Measurements from ENCODE around the gene CCL23. TPM values are rescaled to one million over a fixed set of nuclear protein-coding genes. Genes with fewer than 3 reads are reported as not detected.
"Not testable (repeated sequence)": the region's sequence is repeated elsewhere in the genome, so short reads cannot be mapped to it uniquely, and the experiment has no call there.

Gene CCL23
- total and polyA plus RNA-seq, 4 donors: 0.28 TPM; not detected in 3

DNA sequence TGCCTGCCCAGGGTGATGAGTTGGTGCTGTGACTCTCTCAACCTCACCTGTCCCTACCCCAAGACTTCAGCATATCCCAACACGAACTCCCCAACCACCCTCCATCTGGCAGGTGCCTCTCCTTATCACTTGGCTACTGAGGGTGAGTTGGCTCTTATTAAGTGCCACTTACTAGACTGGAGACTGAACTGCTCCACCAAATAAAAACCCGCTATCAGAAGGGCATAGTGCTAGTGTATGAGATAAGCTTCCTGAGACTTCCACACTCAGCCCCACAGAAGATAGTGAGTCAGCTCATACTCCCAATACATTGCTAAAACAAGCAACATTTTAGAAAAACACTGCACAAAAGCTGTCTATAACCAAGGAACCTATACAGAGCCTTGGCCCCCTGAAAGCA is 30.3 kb upstream of the CCL23 start:
- no peak for DNase-seq (ENCODE audit: low read depth in 4 of 6, low spot score in 6 of 6)
- H3K4me3 ChIP-seq (ENCODE audit: low read depth, low read length): no peak overlapping the region
- no peaks in the 10 kb centered on the region for H3K9me3 ChIP-seq (ENCODE audit: control insufficient read depth, insufficient read depth, low read length)
- no peak overlapping the region for H3K27ac ChIP-seq (ENCODE audit: low read depth, low read length)
- no peaks in the 10 kb centered on the region for H3K4me1 ChIP-seq (ENCODE audit: control insufficient read depth, insufficient read depth, low read length)
- no peaks in the 10 kb centered on the region for H3K27me3 ChIP-seq (ENCODE audit: control insufficient read depth, insufficient read depth, low read length)
- WGBS (ENCODE audit: insufficient coverage): 80% methylated on average over 1 of the region's 2 CpGs
- no peaks in the 10 kb centered on the region for H3K36me3 ChIP-seq (ENCODE audit: control insufficient read depth, insufficient read depth, low read length)

DNA sequence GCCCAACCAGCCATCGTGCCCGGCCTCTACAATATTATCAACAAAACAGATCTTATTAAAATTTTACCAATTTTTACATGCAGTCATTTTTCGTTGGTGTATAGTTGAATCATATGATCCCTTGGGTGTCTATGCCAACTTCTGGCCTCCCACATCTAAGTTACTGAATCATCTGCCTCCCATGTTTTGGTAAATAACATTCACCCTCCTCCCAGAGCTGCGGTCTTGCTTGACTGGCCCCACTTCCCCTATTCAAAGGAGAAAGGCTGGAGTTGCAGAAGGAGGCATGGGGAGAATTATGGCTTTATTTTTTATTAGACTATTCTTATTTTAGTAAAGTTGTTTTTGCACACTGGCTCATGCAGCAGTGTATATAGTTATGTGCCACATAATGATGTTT is 18.5 kb upstream of the CCL23 start:
- no CpG with 5 or more reads among the region's 4 CpGs for WGBS (ENCODE audit: insufficient coverage)
- H3K27ac ChIP-seq (ENCODE audit: low read depth, low read length): no peak overlapping the region
- peaks cover 3% of the 10 kb centered on the region for H3K27me3 ChIP-seq (ENCODE audit: control insufficient read depth, insufficient read depth, low read length)
- no peaks in the 10 kb centered on the region for H3K9me3 ChIP-seq (ENCODE audit: control insufficient read depth, insufficient read depth, low read length)
- no peaks in the 10 kb centered on the region for H3K4me1 ChIP-seq (ENCODE audit: control insufficient read depth, insufficient read depth, low read length)
- no peak overlapping the region for H3K4me3 ChIP-seq (ENCODE audit: low read depth, low read length)
- no peaks in the 10 kb centered on the region for H3K36me3 ChIP-seq (ENCODE audit: control insufficient read depth, insufficient read depth, low read length)
- no peak for DNase-seq (ENCODE audit: low read depth in 4 of 6, low spot score in 6 of 6)

DNA sequence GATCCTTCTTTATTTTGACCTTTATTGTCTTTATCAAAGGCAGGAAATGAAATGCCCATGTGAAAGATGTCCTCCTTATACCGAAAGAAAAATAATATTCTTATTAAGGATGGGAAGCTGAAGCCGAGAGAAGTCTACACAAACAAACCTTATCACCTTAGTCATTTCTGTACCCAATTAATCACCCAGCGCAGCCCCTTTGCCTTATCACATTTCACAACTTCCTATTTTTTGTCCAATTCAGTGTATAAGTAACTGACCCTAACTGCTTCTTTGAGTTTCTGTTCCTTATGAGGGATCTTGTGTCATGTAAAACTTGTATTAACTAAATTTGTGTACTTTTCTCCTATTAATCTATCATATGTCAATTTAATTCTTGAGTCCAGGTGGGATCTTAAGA is 16.4 kb upstream of the CCL23 start:
- WGBS (ENCODE audit: insufficient coverage): no CpG with 5 or more reads among the region's 3 CpGs

DNA sequence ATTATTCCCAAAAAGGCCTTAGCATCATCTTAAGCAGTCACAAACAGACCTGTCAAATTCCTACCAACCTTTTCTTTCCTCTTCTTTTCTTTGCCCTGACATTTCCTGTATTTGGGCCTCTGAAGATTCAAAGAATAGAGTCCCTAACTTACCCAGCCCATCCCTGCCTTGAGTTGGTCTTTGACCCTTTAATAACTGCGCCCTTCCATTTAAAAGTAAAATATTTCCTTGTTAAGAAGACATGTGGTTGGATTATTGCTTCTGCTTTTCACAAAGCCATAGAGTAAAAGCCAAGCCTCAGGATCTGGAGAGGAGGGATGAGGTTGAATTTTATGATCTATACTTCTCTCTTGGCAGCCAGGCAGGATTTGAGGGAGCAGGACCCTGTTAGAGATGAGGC is 13.2 kb upstream of the CCL23 start:
- H3K27ac ChIP-seq (ENCODE audit: low read depth, low read length): no peak overlapping the region
- no peaks in the 10 kb centered on the region for H3K36me3 ChIP-seq (ENCODE audit: control insufficient read depth, insufficient read depth, low read length)
- H3K4me3 ChIP-seq (ENCODE audit: low read depth, low read length): no peak overlapping the region
- H3K4me1 ChIP-seq (ENCODE audit: control insufficient read depth, insufficient read depth, low read length): no peaks in the 10 kb centered on the region
- WGBS (ENCODE audit: insufficient coverage): no CpG with 5 or more reads among the region's 1 CpG
- no peak for DNase-seq (ENCODE audit: low read depth in 4 of 6, low spot score in 6 of 6)
- H3K27me3 ChIP-seq (ENCODE audit: control insufficient read depth, insufficient read depth, low read length): peaks cover 3% of the 10 kb centered on the region
- no peaks in the 10 kb centered on the region for H3K9me3 ChIP-seq (ENCODE audit: control insufficient read depth, insufficient read depth, low read length)

More for the DNA sequence above, 16.4 kb upstream of the CCL23 start:
- no peaks in the 10 kb centered on the region for H3K9me3 ChIP-seq (ENCODE audit: control insufficient read depth, insufficient read depth, low read length)
- peaks cover 3% of the 10 kb centered on the region for H3K27me3 ChIP-seq (ENCODE audit: control insufficient read depth, insufficient read depth, low read length)
- no peak for DNase-seq (ENCODE audit: low read depth in 4 of 6, low spot score in 6 of 6)
- no peak overlapping the region for H3K4me3 ChIP-seq (ENCODE audit: low read depth, low read length)
- no peaks in the 10 kb centered on the region for H3K36me3 ChIP-seq (ENCODE audit: control insufficient read depth, insufficient read depth, low read length)
- H3K4me1 ChIP-seq (ENCODE audit: control insufficient read depth, insufficient read depth, low read length): no peaks in the 10 kb centered on the region
- H3K27ac ChIP-seq (ENCODE audit: low read depth, low read length): no peak overlapping the region

DNA sequence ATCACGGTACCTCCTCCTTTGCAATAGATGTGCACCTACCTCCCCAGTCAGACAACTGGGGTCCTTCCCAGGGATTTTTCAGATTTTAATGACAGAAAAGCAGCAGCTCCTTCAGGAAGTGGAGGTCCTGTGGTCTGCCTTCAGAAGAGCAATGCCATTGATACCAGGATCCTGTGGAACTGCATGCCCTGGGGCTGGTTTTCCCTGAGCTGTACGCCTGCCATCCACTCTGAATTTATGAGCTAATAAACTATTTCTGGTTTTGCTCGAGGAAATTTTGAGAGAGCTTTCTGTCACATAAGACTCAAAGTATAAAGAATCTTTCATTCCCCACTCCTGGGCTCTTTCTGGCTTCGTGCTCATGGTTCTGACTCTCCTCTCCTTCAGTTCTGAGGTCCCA is 10.0 kb upstream of the CCL23 start:
- 69% methylated on average over 3 of the region's 4 CpGs for WGBS (ENCODE audit: insufficient coverage)
- no peaks in the 10 kb centered on the region for H3K27me3 ChIP-seq (ENCODE audit: control insufficient read depth, insufficient read depth, low read length)
- H3K4me3 ChIP-seq (ENCODE audit: low read depth, low read length): no peak overlapping the region
- no peaks in the 10 kb centered on the region for H3K4me1 ChIP-seq (ENCODE audit: control insufficient read depth, insufficient read depth, low read length)
- DNase-seq (ENCODE audit: low read depth in 4 of 6, low spot score in 6 of 6): peak in 1 of 6 donors; percentile 9
- H3K27ac ChIP-seq (ENCODE audit: low read depth, low read length): no peak overlapping the region
- no peaks in the 10 kb centered on the region for H3K9me3 ChIP-seq (ENCODE audit: control insufficient read depth, insufficient read depth, low read length)
- H3K36me3 ChIP-seq (ENCODE audit: control insufficient read depth, insufficient read depth, low read length): no peaks in the 10 kb centered on the region

DNA sequence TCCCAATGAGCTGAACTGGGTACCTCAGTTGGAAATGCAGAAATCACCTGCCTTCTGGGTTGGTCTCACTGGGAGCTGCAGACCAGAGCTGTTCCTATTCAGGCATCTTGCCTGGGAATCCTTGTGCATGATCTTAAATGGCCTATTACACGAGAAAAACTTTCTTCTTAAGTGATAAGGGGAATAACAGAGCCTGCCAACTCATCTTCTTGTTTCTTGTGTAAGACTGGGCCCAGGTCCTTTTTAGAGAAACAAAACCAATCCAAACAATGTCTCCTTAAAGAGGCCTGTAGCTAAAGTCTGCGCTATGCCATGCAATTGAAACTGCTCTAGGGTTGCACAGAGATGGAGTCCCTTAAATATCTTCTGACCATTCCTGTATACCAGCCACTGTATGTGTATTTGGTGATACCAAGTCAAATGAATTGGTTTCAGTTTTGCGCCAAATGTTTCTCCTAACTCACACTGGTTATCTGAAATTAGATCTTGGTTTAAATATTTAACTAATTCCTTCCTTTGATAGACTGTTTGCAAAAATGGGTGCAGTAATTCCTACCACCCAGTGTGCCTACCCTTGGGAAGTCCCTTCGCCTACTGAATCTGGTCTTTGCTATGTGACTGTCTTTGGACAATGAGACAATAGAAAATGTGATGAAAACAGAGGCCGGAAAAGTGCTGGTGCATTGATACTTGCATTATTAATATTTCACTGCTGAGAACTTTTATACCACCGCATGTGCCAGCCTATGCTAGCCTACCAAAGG is 6.5 kb upstream of the CCL23 start:
- no peak for DNase-seq (ENCODE audit: low read depth in 4 of 6, low spot score in 6 of 6)
- H3K27me3 ChIP-seq (ENCODE audit: control insufficient read depth, insufficient read depth, low read length): no peaks in the 10 kb centered on the region
- H3K36me3 ChIP-seq (ENCODE audit: control insufficient read depth, insufficient read depth, low read length): no peaks in the 10 kb centered on the region
- H3K9me3 ChIP-seq (ENCODE audit: control insufficient read depth, insufficient read depth, low read length): no peaks in the 10 kb centered on the region
- H3K4me1 ChIP-seq (ENCODE audit: control insufficient read depth, insufficient read depth, low read length): no peaks in the 10 kb centered on the region
- 100% methylated on average over 1 of the region's 6 CpGs for WGBS (ENCODE audit: insufficient coverage)
- no peak overlapping the region for H3K4me3 ChIP-seq (ENCODE audit: low read depth, low read length)
- H3K27ac ChIP-seq (ENCODE audit: low read depth, low read length): no peak overlapping the region

DNA sequence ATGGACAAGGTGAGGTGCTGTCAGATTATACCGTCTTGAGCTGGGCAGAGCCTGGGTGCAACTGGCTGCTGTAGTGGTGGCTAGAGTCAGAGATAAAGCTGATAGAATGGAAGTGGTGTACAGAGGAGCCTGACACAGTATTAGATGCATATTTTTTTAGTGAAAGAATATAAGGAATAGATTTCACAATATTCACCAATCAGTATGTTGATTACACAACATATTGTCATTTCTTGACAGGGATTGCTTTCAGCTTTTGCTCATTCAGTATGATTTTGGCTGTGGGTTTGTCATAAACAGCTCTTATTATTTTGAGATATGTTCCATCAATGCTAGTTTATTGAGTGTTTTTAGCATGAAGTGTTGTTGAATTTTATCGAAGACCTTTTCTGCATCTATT is 1.7 kb upstream of the CCL23 start:
- Histone ChIP-seq H3K4me3 (ENCODE audit: low read depth, low read length) (no peak overlapping the region), H3K27ac (ENCODE audit: low read depth, low read length) (no peak overlapping the region), H3K9me3 (ENCODE audit: control insufficient read depth, insufficient read depth, low read length) (no peaks in the 10 kb centered on the region), H3K36me3 (ENCODE audit: control insufficient read depth, insufficient read depth, low read length) (no peaks in the 10 kb centered on the region), H3K4me1 (ENCODE audit: control insufficient read depth, insufficient read depth, low read length) (no peaks in the 10 kb centered on the region), H3K27me3 (ENCODE audit: control insufficient read depth, insufficient read depth, low read length) (no peaks in the 10 kb centered on the region)
- no peak for DNase-seq (ENCODE audit: low read depth in 4 of 6, low spot score in 6 of 6)
- 92% methylated on average over 2 of the region's 2 CpGs for WGBS (ENCODE audit: insufficient coverage)

DNA sequence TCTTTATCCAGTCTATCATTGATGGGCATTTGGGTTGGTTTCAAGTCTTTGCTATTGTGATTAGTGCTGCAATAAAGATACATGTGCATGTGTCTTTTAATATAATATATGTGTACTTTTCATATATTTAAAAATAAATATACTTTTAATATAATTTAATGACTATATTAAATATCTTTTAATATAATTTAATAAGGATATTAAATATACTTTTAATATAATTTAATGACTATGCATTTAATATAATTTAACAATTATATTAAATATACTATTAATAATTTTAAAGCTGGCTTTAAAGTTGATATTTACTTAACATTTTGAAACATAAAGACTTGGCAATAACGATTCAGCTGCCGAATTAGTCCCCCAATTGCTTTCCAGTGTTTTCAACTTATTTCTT is 1.2 kb downstream of the CCL23 start:
- no peak overlapping the region for H3K4me3 ChIP-seq (ENCODE audit: low read depth, low read length)
- no peaks in the 10 kb centered on the region for H3K27me3 ChIP-seq (ENCODE audit: control insufficient read depth, insufficient read depth, low read length)
- H3K9me3 ChIP-seq (ENCODE audit: control insufficient read depth, insufficient read depth, low read length): peaks cover 1% of the 10 kb centered on the region
- no peak overlapping the region for H3K27ac ChIP-seq (ENCODE audit: low read depth, low read length)
- no peaks in the 10 kb centered on the region for H3K4me1 ChIP-seq (ENCODE audit: control insufficient read depth, insufficient read depth, low read length)
- no CpG with 5 or more reads among the region's 2 CpGs for WGBS (ENCODE audit: insufficient coverage)
- no peaks in the 10 kb centered on the region for H3K36me3 ChIP-seq (ENCODE audit: control insufficient read depth, insufficient read depth, low read length)
- DNase-seq (ENCODE audit: low read depth in 4 of 6, low spot score in 6 of 6): no peak

DNA sequence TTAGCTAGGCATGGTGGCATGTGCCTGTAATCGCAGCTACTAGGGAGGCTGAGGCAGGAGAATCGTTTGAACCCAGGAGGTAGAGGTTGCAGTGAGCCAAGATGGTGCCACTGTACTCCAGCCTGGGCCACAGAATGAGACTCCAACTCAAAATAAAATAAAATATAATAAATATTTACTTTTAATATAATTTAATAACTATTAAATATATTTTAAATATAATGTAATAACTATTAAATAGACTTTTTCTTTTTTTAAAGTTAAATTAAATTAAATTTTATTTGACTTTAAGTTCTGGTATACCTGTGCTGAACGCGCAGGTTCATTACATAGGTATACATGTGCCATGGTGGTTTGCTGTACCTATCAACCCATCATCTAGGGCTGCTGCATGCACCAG is 1.9 kb downstream of the CCL23 start:
- WGBS (ENCODE audit: insufficient coverage): 100% methylated on average over 2 of the region's 4 CpGs

DNA sequence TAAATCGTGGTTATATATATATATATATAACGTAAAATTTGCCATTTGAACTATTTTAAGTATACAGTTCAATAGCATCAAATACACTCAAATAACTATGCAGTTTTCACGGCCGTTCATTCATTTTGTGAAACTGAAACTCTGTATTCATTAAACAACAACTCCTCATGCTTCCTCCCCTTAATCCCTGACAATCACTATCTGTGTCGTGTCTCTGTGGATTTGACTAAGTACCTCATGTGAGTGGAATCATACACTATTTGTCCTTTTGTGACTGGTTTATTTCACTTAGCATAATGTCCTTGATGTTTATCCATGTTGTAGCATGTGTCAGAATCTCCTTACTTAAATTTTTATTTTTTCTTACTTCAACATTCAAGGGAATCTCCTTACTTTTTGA is 2.8 kb downstream of the CCL23 start:
- H3K27me3 ChIP-seq (ENCODE audit: control insufficient read depth, insufficient read depth, low read length): no peaks in the 10 kb centered on the region
- no peak for DNase-seq (ENCODE audit: low read depth in 4 of 6, low spot score in 6 of 6)
- no peak overlapping the region for H3K27ac ChIP-seq (ENCODE audit: low read depth, low read length)
- H3K4me3 ChIP-seq (ENCODE audit: low read depth, low read length): no peak overlapping the region
- no CpG with 5 or more reads among the region's 5 CpGs for WGBS (ENCODE audit: insufficient coverage)
- H3K9me3 ChIP-seq (ENCODE audit: control insufficient read depth, insufficient read depth, low read length): peaks cover 2% of the 10 kb centered on the region
- no peaks in the 10 kb centered on the region for H3K36me3 ChIP-seq (ENCODE audit: control insufficient read depth, insufficient read depth, low read length)
- H3K4me1 ChIP-seq (ENCODE audit: control insufficient read depth, insufficient read depth, low read length): no peaks in the 10 kb centered on the region

More for the DNA sequence above, 1.9 kb downstream of the CCL23 start:
- H3K27ac ChIP-seq (ENCODE audit: low read depth, low read length); H3K4me1 ChIP-seq (ENCODE audit: control insufficient read depth, insufficient read depth, low read length); H3K4me3 ChIP-seq (ENCODE audit: low read depth, low read length); H3K9me3 ChIP-seq (ENCODE audit: control insufficient read depth, insufficient read depth, low read length); H3K36me3 ChIP-seq (ENCODE audit: control insufficient read depth, insufficient read depth, low read length); DNase-seq (ENCODE audit: low read depth in 4 of 6, low spot score in 6 of 6); H3K27me3 ChIP-seq (ENCODE audit: control insufficient read depth, insufficient read depth, low read length): not testable (repeated sequence)

All from spinal cord (tissue), 10 donors.